Spleen (tissue), 11 donors: ENCODE results near the gene SMAP2. TPM values are rescaled to one million over a fixed set of nuclear protein-coding genes. Genes with fewer than 3 reads are reported as not detected.

Experiments
- DNase-seq: peaks from one replicate; pipeline ENCODE4 v3.0.0-alpha.2; 2020
- H3K27ac ChIP-seq, 8 donors: fragments of 200-600 bp; sonication (generic) in 7 of 8; 1 replicate in 4 of 8; 2 replicates in 4 of 8; pipeline versions ENCODE4 v1.5.0 to v1.8.0; 2016 to 2021; ENCODE audit warnings: inconsistent platforms in 4 of 8, mild to moderate bottlenecking in 4 of 8, moderate library complexity in 1 of 8
- H3K27me3 ChIP-seq, 7 donors: fragments of 200-600 bp; sonication (generic) in 6 of 7; replicated peaks in 1 of 7; 1 replicate in 4 of 7; 2 replicates in 3 of 7; pipeline versions ENCODE4 v1.5.0 to v1.8.0; 2016 to 2021; ENCODE audit warnings: inconsistent platforms in 3 of 7, mild to moderate bottlenecking in 1 of 7
- H3K36me3 ChIP-seq, 6 donors: fragments of 200-600 bp; sonication (generic) in 5 of 6; 1 replicate in 4 of 6; 2 replicates in 2 of 6; pipeline versions ENCODE4 v1.5.0 to v1.8.0; 2016 to 2021; ENCODE audit warnings: inconsistent platforms in 2 of 6
- H3K4me1 ChIP-seq, 6 donors: fragments of 200-600 bp; sonication (generic) in 5 of 6; 1 replicate in 3 of 6; 2 replicates in 3 of 6; pipeline versions ENCODE4 v1.5.0 to v1.8.0; 2016 to 2021; ENCODE audit warnings: inconsistent platforms in 3 of 6
- H3K4me3 ChIP-seq, 8 donors: fragments of 200-600 bp; sonication (generic) in 7 of 8; 1 replicate in 4 of 8; 2 replicates in 4 of 8; pipeline versions ENCODE4 v1.5.0 to v1.8.0; 2016 to 2021; ENCODE audit warnings: inconsistent platforms in 4 of 8, mild to moderate bottlenecking in 4 of 8, moderate library complexity in 2 of 8
- H3K9me3 ChIP-seq, 8 donors: fragments of 200-600 bp; sonication (generic) in 7 of 8; 1 replicate in 4 of 8; 2 replicates in 4 of 8; pipeline versions ENCODE4 v1.5.0 to v1.8.0; 2016 to 2021; ENCODE audit warnings: inconsistent platforms in 4 of 8
- POLR2A ChIP-seq, 3 donors: fragments of 450-650 bp; IDR thresholded peaks; one replicate each; pipeline ENCODE4 v1.5.1; 2017; ENCODE audit warnings: antibody characterized with exemption in 3 of 3, mild to moderate bottlenecking in 1 of 3
- POLR2AphosphoS5 ChIP-seq, 3 donors: sonication (generic); formaldehyde crosslinking; IDR thresholded peaks; one replicate each; pipeline ENCODE4 v1.5.1; 2017; ENCODE audit warnings: antibody characterized with exemption in 3 of 3
- WGBS, 5 donors: extraction: QIAGEN DNeasy Blood & Tissue Kit in 3 of 5; methylation state at CpG; one replicate each; pipeline versions ENCODE4 v1.1.5 to v1.1.7; 2013 to 2018; 5-methylcytosine and 5-hydroxymethylcytosine counted together
- intact Hi-C: fragments of 100-400 bp; cut with DNase I; formaldehyde crosslinking; loops from one replicate; pipeline ENCODE4 v1.15.0; 2023; ENCODE audit warnings: low total_unique reads
- polyA plus RNA-seq, 3 donors: library from polyadenylated mRNA; stranded (reverse); fragments of 200-250 nt; gene quantifications; one replicate each; pipeline ENCODE4 v1.2.1, GENCODE V29; 2013
- total RNA-seq, 7 donors: library from RNA; depleted of rRNA in 3 of 7; stranded (reverse); fragments of >200 nt in 3 of 7; fragmentation: NEBNext Ultra II Directional in 4 of 7; extraction: Animal tissue kit (Norgen Biotek cat#: 25700) in 4 of 7; gene quantifications; one replicate each; pipeline versions ENCODE4 v1.1.0 to v1.2.1, GENCODE V29; 2016 to 2021
- TF ChIP-seq, protein P1 (sequence below), 11 experiments: fragments of 200-600 bp in 7 of 11; fragments of 450-650 bp in 4 of 11; sonication (generic) in 4 of 11; IDR thresholded peaks in 8 of 11; conservative IDR thresholded peaks in 3 of 11; 1 replicate in 7 of 11; 2 replicates in 4 of 11; pipeline versions ENCODE4 v1.4.0 to v1.8.0; 2016 to 2021; ENCODE audit warnings: antibody characterized with exemption in 11 of 11, inconsistent platforms in 4 of 11, mild to moderate bottlenecking in 1 of 11
- donor health status: healthy with polysubstance abuse.
- donor health status: DM: no; HTN: no; CAD: no; lungs with moderate emphysema.
- donor health status: DM: no; HTN: no; CAD: no.
- donor health status: Bipolar disorder and iron deficiency.
- donor health status: healthy.
- donor health status: DM: no; HTN: no; CAD: no.
- donor health status: DM: yes; HTN: yes; CAD: no.

Gene SMAP2
- total and polyA plus RNA-seq, 10 donors, result 120 to 435 (median 221) TPM

DNA sequence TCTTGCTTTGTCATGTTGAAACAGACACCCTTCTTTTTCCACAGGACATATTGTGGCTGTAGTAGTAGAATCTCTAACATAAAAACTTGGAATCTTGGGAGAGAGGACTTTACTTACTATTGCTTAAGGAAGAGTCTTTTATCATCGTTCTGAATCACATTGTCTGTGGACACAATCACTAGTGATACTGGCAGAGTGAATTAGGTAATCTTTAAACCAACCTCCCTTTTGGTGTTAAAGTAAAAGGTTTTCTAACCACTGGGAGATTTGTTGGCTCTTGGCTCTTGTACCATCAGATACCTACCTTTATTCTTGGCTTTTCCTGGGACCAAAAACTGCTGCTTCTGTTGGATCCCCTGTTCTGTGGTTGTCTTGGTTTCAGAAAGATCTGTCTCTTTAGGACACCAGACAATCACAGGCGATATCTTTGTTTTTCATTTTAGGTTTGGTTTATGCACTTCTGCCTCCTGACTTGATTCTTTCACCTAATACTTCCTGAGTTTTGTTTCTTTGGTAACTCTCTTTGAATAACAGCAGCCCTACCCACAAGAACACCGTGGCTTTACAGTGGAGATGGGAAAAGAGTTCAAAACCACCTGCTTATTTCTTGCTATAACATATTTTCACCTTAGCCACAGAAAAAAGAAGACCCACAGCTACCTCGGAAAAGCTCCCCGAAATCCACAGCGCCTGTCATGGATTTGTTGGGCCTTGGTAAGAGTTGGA is 40.2 kb downstream of the SMAP2 start:
- Histone ChIP-seq H3K4me3 (no peak overlapping the region), H3K27ac (peak overlapping the region in 3 of 8 donors; percentile 21 to 47 (median 35)), H3K9me3 (no peaks in the 10 kb centered on the region), H3K27me3 (no peaks in the 10 kb centered on the region), H3K36me3 (peaks cover 3 to 100% (median 90%) of the 10 kb centered on the region in 6 donors), H3K4me1 (peaks cover 0 to 50% (median 0%) of the 10 kb centered on the region in 6 donors)
- DNase-seq, result no peak
- intact Hi-C loops, result no loop called here
- whole genome bisulfite sequencing, 5 donors, result 83 to 90% (median 86%) methylated on average over 6 of the region's 6 CpGs
- no peak for TF ChIP-seq POLR2A (IDR thresholded peaks at IDR 0.05)
- TF ChIP-seq, protein P1, sequence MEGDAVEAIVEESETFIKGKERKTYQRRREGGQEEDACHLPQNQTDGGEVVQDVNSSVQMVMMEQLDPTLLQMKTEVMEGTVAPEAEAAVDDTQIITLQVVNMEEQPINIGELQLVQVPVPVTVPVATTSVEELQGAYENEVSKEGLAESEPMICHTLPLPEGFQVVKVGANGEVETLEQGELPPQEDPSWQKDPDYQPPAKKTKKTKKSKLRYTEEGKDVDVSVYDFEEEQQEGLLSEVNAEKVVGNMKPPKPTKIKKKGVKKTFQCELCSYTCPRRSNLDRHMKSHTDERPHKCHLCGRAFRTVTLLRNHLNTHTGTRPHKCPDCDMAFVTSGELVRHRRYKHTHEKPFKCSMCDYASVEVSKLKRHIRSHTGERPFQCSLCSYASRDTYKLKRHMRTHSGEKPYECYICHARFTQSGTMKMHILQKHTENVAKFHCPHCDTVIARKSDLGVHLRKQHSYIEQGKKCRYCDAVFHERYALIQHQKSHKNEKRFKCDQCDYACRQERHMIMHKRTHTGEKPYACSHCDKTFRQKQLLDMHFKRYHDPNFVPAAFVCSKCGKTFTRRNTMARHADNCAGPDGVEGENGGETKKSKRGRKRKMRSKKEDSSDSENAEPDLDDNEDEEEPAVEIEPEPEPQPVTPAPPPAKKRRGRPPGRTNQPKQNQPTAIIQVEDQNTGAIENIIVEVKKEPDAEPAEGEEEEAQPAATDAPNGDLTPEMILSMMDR (IDR thresholded peaks at IDR 0.05 in 8 of 11, conservative IDR thresholded peaks at IDR 0.05 in 3 of 11), result no peak
- TF ChIP-seq POLR2AphosphoS5 (IDR thresholded peaks at IDR 0.05), result no peak

DNA sequence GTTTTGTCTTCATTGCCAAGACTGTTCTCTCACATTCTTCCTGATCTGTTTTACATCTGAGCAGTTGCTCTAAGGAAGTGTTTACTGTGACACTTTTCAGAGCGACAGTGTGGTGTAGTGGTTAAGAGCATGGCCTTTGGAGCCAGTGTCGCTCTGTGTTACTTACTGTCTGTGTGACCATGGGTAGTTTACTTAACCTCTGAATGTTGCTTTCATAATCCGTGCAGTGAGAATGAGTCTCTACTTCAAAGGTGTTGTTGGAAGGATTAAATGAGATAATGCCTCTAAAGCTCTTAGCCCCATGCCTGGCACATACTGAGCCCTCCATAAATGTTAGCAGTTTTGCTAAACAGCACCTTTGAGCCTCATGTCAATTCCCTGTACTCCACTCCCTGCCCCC is 40.8 kb downstream of the SMAP2 start:
- Histone ChIP-seq H3K4me1 (peaks cover 0 to 44% (median 0%) of the 10 kb centered on the region in 6 donors), H3K27ac (peak overlapping the region in 3 of 8 donors; percentile 13 to 47 (median 21)), H3K36me3 (peaks cover 3 to 100% (median 90%) of the 10 kb centered on the region in 6 donors), H3K9me3 (no peaks in the 10 kb centered on the region), H3K27me3 (no peaks in the 10 kb centered on the region), H3K4me3 (no peak overlapping the region)
- no peak for DNase-seq
- intact Hi-C loops, result no loop called here
- 86 to 92% (median 88%) methylated on average over 3 of the region's 3 CpGs for WGBS, 5 donors
- TF ChIP-seq POLR2AphosphoS5 (IDR thresholded peaks at IDR 0.05) (no peak), POLR2A (IDR thresholded peaks at IDR 0.05) (no peak)
- TF ChIP-seq, protein P1 (IDR thresholded peaks at IDR 0.05 in 8 of 11, conservative IDR thresholded peaks at IDR 0.05 in 3 of 11), result no peak

DNA sequence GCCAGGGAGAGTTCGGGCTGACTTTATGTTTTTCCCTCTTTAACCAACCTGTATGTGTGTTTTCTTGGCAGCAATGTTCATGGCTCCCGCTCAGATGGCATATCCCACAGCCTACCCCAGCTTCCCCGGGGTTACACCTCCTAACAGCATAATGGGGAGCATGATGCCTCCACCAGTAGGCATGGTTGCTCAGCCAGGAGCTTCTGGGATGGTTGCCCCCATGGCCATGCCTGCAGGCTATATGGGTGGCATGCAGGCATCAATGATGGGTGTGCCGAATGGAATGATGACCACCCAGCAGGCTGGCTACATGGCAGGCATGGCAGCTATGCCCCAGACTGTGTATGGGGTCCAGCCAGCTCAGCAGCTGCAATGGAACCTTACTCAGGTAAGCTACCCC is 43.2 kb downstream of the SMAP2 start:
- H3K4me3 ChIP-seq, result no peak overlapping the region

More for the DNA sequence above, 43.2 kb downstream of the SMAP2 start:
- H3K27ac ChIP-seq, result peak overlapping the region in 2 of 8 donors; percentile 18 to 37
- WGBS, 5 donors, result 85 to 100% (median 98%) methylated on average over 4 of the region's 4 CpGs
- H3K9me3 ChIP-seq, result no peaks in the 10 kb centered on the region
- TF ChIP-seq POLR2AphosphoS5 (IDR thresholded peaks at IDR 0.05), result peak; percentile 61 to 76 (median 75)
- TF ChIP-seq, protein P1 (IDR thresholded peaks at IDR 0.05 in 8 of 11, conservative IDR thresholded peaks at IDR 0.05 in 3 of 11), result no peak
- no peak for TF ChIP-seq POLR2A (IDR thresholded peaks at IDR 0.05)
- intact Hi-C loops, result no loop called here
- H3K27me3 ChIP-seq, result no peaks in the 10 kb centered on the region
- peaks cover 3 to 100% (median 86%) of the 10 kb centered on the region in 6 donors for H3K36me3 ChIP-seq
- peaks cover 0 to 54% (median 7%) of the 10 kb centered on the region in 6 donors for H3K4me1 ChIP-seq
- no peak for DNase-seq
